ENCODE results near the gene CILP2.

DNA sequence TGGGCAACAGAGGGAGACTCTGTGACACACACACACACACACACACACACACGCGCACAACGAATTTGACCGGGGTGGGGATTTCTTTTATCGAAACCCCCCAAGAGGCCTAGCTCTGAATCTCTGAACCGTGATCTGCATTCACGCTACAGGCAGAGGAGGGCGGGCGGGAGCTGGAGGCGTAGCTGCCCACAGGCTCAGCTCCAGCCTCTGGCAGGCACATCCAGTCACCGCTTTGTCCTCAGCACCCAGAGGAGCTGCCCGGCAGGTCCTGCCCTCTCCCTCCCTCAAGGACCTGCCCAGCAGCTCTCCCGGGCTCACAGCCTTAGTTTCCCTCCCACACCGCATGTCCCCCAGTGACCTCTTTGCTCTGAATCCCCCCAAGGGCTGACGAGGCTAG lies 20.0 kb downstream of the CILP2 start:
- TF ChIP-seq, protein P1, sequence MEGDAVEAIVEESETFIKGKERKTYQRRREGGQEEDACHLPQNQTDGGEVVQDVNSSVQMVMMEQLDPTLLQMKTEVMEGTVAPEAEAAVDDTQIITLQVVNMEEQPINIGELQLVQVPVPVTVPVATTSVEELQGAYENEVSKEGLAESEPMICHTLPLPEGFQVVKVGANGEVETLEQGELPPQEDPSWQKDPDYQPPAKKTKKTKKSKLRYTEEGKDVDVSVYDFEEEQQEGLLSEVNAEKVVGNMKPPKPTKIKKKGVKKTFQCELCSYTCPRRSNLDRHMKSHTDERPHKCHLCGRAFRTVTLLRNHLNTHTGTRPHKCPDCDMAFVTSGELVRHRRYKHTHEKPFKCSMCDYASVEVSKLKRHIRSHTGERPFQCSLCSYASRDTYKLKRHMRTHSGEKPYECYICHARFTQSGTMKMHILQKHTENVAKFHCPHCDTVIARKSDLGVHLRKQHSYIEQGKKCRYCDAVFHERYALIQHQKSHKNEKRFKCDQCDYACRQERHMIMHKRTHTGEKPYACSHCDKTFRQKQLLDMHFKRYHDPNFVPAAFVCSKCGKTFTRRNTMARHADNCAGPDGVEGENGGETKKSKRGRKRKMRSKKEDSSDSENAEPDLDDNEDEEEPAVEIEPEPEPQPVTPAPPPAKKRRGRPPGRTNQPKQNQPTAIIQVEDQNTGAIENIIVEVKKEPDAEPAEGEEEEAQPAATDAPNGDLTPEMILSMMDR (IDR thresholded peaks at IDR 0.05; ENCODE audit: borderline replicate concordance, extremely low read depth, low read length, poor library complexity, severe bottlenecking) = no peak
- no peak for TF ChIP-seq EZH2 (IDR thresholded peaks at IDR 0.05; ENCODE audit: borderline replicate concordance, low read depth, low read length, severe bottlenecking)

Data from DND-41 (cell line).